Transverse colon (tissue), 4 donors: ENCODE results near the gene KY. TPM values are rescaled to one million over a fixed set of nuclear protein-coding genes. Genes with fewer than 3 reads are reported as not detected.

Experiments used
- DNase-seq: peaks from one replicate; pipeline ENCODE4 v3.0.0-alpha.2; 2019
- H3K27ac ChIP-seq, 4 donors: fragments of 200-600 bp; sonication (generic); 2 replicates each; pipeline ENCODE4 v1.5.1; 2016 to 2018; ENCODE audit warnings: inconsistent platforms in 4 of 4
- H3K27me3 ChIP-seq: fragments of 200-600 bp; sonication (generic); 2 replicates; pipeline ENCODE4 v1.5.1; 2017; ENCODE audit warnings: inconsistent platforms
- H3K36me3 ChIP-seq, 4 donors: fragments of 200-600 bp; sonication (generic); 2 replicates each; pipeline ENCODE4 v1.5.1; 2017 to 2019; ENCODE audit warnings: inconsistent platforms in 4 of 4
- H3K4me1 ChIP-seq, 4 donors: fragments of 200-600 bp; sonication (generic); 2 replicates each; pipeline ENCODE4 v1.5.1; 2017 to 2020; ENCODE audit warnings: inconsistent platforms in 4 of 4
- H3K4me3 ChIP-seq, 4 donors: fragments of 200-600 bp; sonication (generic); 1 replicate in 1 of 4; 2 replicates in 3 of 4; pipeline versions ENCODE4 v1.5.1 to v1.6.1; 2017 to 2019; ENCODE audit warnings: inconsistent platforms in 4 of 4
- H3K9me3 ChIP-seq, 2 donors: fragments of 200-600 bp; sonication (generic); 2 replicates each; pipeline ENCODE4 v1.5.1; 2017 to 2019; ENCODE audit warnings: inconsistent platforms in 2 of 2
- EP300 ChIP-seq: sonication (generic); formaldehyde crosslinking; IDR thresholded peaks from one replicate; pipeline ENCODE4 v1.6.1; 2017; ENCODE audit warnings: antibody characterized with exemption, low read depth
- POLR2A ChIP-seq: fragments of 450-650 bp; IDR thresholded peaks from one replicate; pipeline ENCODE4 v1.6.1; 2016; ENCODE audit warnings: antibody characterized with exemption, mild to moderate bottlenecking, moderate library complexity
- POLR2AphosphoS5 ChIP-seq, 3 donors: sonication (generic); formaldehyde crosslinking; IDR thresholded peaks; one replicate each; pipeline ENCODE4 v1.6.1; 2016; ENCODE audit warnings: antibody characterized with exemption in 3 of 3
- WGBS, 2 donors: methylation state at CpG; one replicate each; pipeline ENCODE4 v1.1.5; 2018; ENCODE audit warnings: low coverage in 1 of 2; 5-methylcytosine and 5-hydroxymethylcytosine counted together
- in situ Hi-C, 4 donors: fragments of 200-750 bp; cut with MboI; loops; one replicate each; pipeline versions ENCODE4 v1.15.0 to v1.15.1; 2017; ENCODE audit warnings: low sequenced_read_pairs in 3 of 4, low pct_ligation_motif_present in 1 of 4, low pct_unique_long_range_greater_than_20kb in 1 of 4
- intact Hi-C: fragments of 100-400 bp; cut with DNase I; formaldehyde crosslinking; loops from one replicate; pipeline ENCODE4 v1.15.1; 2023; ENCODE audit warnings: low total_unique reads
- total RNA-seq, 4 donors: library from RNA; depleted of rRNA; stranded (reverse); fragments of >200 nt; gene quantifications; one replicate each; pipeline ENCODE4 v1.1.0, GENCODE V29; 2016
- TF ChIP-seq, protein P1 (sequence below), 5 experiments: fragments of 200-600 bp in 3 of 5; fragments of 450-650 bp in 2 of 5; sonication (generic) in 3 of 5; IDR thresholded peaks; 1 replicate in 2 of 5; 2 replicates in 3 of 5; pipeline ENCODE4 v1.5.1; 2016 to 2017; ENCODE audit warnings: antibody characterized with exemption in 5 of 5, inconsistent platforms in 3 of 5, mild to moderate bottlenecking in 2 of 5, moderate library complexity in 1 of 5

KY gene
- total RNA-seq, 4 donors from 2014 or later: 0.41 TPM; not detected in 3

DNA sequence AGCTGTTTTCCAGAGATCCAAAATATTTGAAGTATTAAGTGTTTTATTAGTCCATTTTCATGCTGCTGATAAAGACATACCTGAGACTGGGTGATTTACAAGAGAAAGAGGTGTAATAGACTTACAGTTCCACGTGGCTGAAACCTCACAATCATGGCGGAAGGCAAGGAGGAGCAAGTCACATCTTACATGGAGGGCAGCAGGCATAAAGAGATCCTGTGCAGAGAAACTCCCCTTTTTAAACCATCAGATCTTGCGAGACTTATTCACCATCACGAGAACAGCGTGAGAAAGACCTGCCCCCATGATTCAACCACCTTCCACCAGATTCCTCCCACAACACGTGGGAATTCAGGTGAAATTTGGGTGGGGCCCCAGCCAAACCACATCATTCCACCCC is 82.0 kb downstream of the KY start:
- Histone ChIP-seq H3K9me3 (no peaks in the 10 kb centered on the region), H3K36me3 (no peaks in the 10 kb centered on the region), H3K4me1 (no peaks in the 10 kb centered on the region), H3K27me3 (no peaks in the 10 kb centered on the region), H3K4me3 (no peak overlapping the region), H3K27ac (no peak overlapping the region)
- intact Hi-C loops (no loop called here), in situ Hi-C loops (no loop called here)
- no peak for TF ChIP-seq POLR2A
- TF ChIP-seq, protein P1, sequence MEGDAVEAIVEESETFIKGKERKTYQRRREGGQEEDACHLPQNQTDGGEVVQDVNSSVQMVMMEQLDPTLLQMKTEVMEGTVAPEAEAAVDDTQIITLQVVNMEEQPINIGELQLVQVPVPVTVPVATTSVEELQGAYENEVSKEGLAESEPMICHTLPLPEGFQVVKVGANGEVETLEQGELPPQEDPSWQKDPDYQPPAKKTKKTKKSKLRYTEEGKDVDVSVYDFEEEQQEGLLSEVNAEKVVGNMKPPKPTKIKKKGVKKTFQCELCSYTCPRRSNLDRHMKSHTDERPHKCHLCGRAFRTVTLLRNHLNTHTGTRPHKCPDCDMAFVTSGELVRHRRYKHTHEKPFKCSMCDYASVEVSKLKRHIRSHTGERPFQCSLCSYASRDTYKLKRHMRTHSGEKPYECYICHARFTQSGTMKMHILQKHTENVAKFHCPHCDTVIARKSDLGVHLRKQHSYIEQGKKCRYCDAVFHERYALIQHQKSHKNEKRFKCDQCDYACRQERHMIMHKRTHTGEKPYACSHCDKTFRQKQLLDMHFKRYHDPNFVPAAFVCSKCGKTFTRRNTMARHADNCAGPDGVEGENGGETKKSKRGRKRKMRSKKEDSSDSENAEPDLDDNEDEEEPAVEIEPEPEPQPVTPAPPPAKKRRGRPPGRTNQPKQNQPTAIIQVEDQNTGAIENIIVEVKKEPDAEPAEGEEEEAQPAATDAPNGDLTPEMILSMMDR (IDR thresholded peaks at IDR 0.05): no peak
- TF ChIP-seq EP300: no peak
- TF ChIP-seq POLR2AphosphoS5 (IDR thresholded peaks at IDR 0.05): no peak
- DNase-seq: no peak
- WGBS, 2 donors: 0 to 91% methylated on average over 1 to 6 of the region's 6 CpGs

DNA sequence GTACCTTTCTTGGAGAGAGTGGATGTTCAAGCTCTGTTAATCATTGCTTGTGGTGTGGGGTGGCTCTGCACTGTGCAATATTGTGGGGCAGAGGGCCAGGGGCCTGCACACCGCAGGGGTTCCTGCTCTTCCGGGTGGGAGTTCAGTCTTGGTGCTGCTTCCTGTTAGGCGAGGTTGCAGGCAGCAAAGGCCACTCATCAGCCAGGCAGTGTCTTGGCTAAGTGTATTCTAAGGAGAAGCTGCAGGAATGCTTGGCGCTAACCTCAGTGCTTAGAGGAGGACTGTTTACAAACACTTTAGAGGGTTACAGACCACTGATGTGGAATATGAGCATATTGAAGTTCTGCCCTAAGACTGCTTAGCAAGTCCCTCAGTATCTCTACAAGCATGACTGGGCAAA is 83.2 kb downstream of the KY start:
- no peak overlapping the region for H3K27ac ChIP-seq
- H3K36me3 ChIP-seq: no peaks in the 10 kb centered on the region
- no peaks in the 10 kb centered on the region for H3K9me3 ChIP-seq
- H3K4me1 ChIP-seq: no peaks in the 10 kb centered on the region
- DNase-seq: no peak
- no peak overlapping the region for H3K4me3 ChIP-seq
- intact Hi-C loops: no loop called here
- in situ Hi-C loops: no loop called here
- 50% methylated on average over 4 of the region's 4 CpGs; no CpG with 5 or more reads in 1 of the 2 donors for WGBS, 2 donors
- H3K27me3 ChIP-seq: no peaks in the 10 kb centered on the region
- TF ChIP-seq POLR2AphosphoS5 (IDR thresholded peaks at IDR 0.05) (no peak), EP300 (no peak), POLR2A (no peak)
- TF ChIP-seq, protein P1 (IDR thresholded peaks at IDR 0.05): no peak

DNA sequence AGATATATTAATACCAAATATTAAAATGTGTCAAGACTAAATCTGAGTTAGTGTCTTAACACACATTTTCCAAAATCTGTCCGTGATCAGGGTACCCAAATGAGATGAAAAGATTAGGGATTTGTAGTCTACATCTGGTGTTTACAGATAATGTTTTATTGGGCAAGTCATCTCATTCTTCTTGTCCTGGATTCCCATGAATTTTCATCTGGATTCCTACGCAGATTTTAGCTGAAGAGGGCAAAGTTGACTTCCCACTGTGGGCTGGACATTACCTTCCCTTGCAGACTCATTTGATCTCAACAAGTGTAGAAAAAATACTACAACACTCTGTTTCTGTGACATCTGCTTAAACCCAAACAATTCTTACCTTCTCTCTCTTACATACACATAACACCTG is 85.8 kb downstream of the KY start:
- in situ Hi-C loops (no loop called here), intact Hi-C loops (no loop called here)
- no peak overlapping the region for H3K27ac ChIP-seq
- no peaks in the 10 kb centered on the region for H3K9me3 ChIP-seq
- TF ChIP-seq EP300 (no peak), POLR2A (no peak), POLR2AphosphoS5 (IDR thresholded peaks at IDR 0.05) (no peak)
- TF ChIP-seq, protein P1 (IDR thresholded peaks at IDR 0.05): no peak
- H3K4me3 ChIP-seq: no peak overlapping the region
- H3K36me3 ChIP-seq: peaks cover 0 to 8% (median 0%) of the 10 kb centered on the region in 4 donors
- H3K4me1 ChIP-seq: no peaks in the 10 kb centered on the region
- no peak for DNase-seq
- no peaks in the 10 kb centered on the region for H3K27me3 ChIP-seq
- WGBS, 2 donors: 86 to 94% methylated on average over 2 of the region's 2 CpGs

DNA sequence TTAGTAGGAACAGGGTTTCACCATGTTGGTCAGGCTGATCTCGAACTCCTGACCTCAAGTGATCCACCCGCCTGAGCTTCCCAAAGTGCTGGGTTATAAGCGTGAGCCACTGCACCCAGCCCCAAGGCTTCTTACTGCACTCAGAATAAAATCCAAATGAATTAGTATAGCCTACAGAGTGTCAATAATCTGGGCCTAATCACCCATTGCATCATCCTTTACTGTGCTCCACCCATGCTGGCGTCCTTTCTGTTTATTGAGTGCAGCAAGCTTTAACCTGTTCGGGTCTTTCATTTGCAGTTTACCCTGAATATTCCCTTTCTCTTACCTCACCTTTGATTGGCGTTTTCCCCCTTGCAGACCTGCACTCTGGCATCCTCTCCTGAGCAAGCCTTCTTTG is 87.2 kb downstream of the KY start:
- H3K36me3 ChIP-seq: peaks cover 0 to 8% (median 0%) of the 10 kb centered on the region in 4 donors
- no peaks in the 10 kb centered on the region for H3K9me3 ChIP-seq
- TF ChIP-seq POLR2AphosphoS5 (IDR thresholded peaks at IDR 0.05): no peak
- TF ChIP-seq POLR2A: no peak
- TF ChIP-seq, protein P1 (IDR thresholded peaks at IDR 0.05): no peak
- no peak for TF ChIP-seq EP300
- no peak overlapping the region for H3K4me3 ChIP-seq
- in situ Hi-C loops (no loop called here), intact Hi-C loops (no loop called here)
- no peaks in the 10 kb centered on the region for H3K27me3 ChIP-seq
- DNase-seq: no peak
- H3K4me1 ChIP-seq: no peaks in the 10 kb centered on the region
- no peak overlapping the region for H3K27ac ChIP-seq
- WGBS, 2 donors: 63 to 83% methylated on average over 2 to 6 of the region's 6 CpGs
